GM18505 (cell line): ENCODE measurements around the gene P2RY12.

Experiments
- ATAC-seq: cut with Tn5 transposase; IDR thresholded peaks from one replicate; pipeline ENCODE4 v1.9.1; 2021; ENCODE audit not compliant: unreplicated experiment
- POLR2A ChIP-seq: IDR thresholded peaks from 4 replicates; pipeline ENCODE4 v1.6.1; 2011; ENCODE audit warnings: borderline replicate concordance; ENCODE audit not compliant: insufficient read depth, insufficient read length; ENCODE audit errors: extremely low read depth

The P2RY12 gene

DNA sequence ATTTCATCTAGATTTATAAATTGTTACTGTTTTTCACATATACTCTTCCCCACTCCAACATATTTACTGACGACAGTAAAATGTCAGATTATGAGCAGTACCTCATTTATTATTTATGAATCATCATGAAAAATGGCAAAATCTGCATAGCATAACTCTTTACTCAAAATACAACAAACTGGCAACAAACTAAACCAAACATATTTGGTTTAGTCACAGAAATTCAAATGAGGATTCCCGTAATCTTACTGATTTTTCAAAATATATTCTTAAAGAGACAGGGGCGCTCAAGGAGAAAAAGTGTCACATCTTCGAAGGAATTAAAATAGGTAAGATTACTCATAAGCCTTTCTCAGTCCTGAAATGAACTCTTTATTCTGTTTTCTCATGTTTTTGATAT lies 64.9 kb downstream of the P2RY12 start:
- ATAC-seq, result no peak
- no peak for TF ChIP-seq POLR2A

DNA sequence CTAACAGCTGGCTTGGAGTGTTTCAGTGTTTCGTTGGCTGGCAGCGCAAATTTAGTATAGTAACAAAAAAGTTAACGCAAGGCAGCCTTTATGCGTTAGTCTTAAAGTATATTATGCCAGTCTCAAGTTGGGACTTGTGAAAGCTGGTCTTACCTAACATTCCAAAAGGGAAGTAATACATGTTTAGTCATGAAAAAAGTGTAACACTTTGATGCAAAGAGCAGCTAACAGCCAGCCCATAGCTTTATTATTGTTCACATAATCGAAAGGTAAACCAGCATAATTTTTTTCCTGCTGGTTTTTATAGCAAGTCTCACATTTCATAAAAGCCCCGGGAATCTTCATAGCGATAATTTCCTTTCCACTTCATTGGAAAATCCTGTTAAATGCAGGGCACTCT lies 65.6 kb downstream of the P2RY12 start:
- TF ChIP-seq POLR2A, result no peak
- ATAC-seq, result no peak

DNA sequence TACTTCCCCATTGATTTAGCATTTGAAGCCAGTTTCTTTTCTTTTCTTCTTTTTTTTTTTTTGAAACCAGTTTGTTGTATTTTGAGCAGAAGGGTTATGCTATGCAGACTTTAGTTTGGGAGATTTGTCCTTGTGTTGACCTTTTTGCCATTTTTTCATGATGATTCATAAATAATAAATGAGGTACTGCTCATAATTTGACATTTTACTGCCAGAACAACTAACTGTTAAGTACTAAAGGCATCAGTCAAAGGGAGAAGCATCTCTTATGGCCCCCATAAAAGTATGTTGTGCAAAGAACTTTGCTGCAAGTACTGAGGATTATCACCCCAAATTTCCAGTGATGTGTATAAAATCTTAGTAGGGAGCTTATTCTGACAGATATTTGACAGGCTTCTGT lies 66.2 kb downstream of the P2RY12 start:
- no peak for ATAC-seq
- TF ChIP-seq POLR2A, result no peak

DNA sequence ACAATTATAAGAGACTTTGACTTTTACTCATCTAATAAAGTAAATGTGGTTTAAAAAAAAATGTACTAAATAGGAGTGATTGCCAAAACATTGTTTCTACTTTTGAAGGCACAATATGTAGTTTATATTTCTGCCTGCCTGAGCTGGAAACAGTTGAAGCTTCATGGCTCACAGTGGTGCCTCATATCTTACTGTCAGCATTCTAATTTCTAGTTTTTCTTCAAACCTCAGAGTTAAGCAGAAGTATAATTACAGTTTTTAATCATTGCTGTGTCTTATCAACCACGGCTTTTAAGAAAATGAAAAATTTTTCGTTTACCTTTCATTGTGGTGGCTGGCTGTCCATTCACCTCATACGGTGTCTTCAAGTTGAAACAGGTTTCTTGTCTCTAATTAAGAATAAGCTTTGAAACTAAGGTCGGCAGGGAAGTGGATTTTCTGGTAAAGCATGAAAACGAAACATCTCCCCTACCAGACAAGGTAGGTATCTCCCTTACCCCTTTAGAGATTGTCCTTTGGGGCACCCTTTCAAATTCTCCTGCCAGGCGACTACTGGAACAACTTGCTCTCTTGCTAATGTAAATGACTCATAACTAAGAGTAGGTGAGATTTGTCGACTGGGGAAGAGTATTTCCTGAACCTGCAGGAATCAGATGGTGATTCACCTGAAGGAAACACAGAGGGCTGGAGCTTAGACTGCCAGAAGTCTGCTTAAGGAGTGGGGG lies 68.1 kb downstream of the P2RY12 start, which contains the start of gene GPR87:
Gene GPR87, minus strand, starts transcription at position 554 of the 725 bp plus-strand sequence. CDS start 16,720 bp downstream, outside the sequence.
- no peak for TF ChIP-seq POLR2A
- no peak for ATAC-seq

DNA sequence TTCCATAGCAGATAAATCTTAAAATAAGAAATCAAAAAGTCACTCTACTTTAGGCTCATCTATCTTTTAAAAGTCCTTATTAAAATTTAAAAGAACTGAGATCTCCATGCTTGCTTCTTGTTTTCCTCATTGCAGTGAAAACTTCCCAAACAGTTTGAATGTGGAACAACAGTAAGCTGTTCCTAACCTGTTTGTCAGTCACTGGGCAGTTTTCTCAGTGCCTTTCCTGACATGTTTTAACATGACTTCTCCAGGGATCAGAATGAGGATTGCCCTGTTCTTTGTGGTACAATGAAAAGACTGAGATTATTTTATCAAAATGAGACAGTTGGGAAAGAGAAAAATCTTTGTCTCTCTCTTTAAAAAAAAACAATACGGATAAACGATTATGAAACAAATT lies 68.7 kb downstream of the P2RY12 start:
- TF ChIP-seq POLR2A, result no peak
- ATAC-seq, result no peak

DNA sequence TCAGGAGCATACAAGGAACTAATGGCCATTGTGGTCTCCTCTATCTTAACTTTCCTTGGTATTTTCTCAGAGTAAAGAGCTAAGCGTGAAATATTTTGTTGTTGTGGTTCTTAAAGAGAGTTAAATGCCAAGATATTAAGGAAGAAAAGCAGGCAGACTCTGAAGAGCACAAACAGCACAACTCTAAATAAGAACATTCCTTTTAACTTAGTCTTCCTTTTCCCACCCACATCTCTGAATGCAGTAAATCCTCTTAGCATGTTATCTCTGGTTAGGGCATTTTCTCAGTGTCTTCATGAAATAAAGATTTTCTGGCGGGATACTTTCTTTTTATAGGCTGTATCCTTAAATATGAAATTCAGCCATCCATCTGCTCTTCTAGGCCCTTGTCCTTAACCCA lies 69.4 kb downstream of the P2RY12 start:
- TF ChIP-seq POLR2A, result no peak
- ATAC-seq, result no peak

DNA sequence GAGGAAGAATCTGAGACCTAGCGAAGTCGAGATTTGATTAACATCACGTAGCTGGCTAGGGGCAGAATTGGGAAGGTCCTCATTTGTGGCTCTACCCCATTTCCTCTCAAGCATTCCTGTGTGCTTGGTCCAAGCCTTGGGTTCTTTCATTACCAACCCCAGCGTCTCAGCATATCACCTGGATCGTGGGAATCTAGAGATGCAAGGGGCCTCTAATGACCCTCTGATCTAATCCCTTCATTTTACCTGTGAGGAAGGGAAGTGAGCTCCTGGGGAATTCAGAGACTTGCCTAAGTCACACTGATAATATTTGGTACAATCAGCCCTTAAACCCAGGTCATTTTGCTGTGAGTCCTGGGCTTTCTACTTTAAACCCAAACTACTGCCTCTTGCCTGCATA lies 70.0 kb downstream of the P2RY12 start:
- TF ChIP-seq POLR2A, result no peak
- ATAC-seq, result no peak

DNA sequence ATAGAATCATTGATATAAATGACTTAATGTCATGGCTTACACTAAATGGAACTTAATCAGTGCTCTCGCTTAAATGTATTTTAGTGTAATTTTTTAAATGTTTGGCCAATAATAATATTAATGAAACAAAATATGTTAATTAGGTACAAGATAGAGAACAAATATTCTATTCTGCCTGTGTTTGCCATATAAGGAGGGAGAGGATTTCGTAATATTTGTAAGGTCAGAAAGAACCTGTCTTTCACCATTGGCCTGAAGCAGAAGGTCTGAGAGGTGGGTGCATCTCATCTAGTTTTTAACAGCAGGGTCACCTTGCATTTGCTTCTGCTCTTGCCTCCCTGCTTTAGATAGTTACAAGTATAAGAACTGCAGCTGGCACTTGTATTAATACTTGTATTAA lies 70.4 kb downstream of the P2RY12 start:
- ATAC-seq, result no peak
- TF ChIP-seq POLR2A, result no peak

DNA sequence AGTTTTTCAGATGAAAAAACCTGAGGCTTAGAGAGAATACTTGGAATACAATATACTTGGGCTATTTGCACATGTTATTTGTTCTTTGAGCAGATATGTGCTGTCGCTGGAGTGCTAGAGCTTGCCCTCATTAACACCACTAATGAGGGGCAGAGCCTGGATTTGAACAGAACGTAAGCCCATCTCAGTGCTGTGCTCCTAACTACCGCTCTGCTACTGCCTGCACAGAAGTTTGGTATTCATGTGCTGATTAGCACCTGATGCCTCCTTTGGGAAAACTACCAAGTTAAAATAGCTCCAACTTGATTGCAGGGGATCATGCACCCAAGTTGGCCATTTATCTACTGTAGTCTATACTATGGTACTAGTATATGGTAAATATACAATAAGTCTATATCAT lies 71.6 kb downstream of the P2RY12 start:
- TF ChIP-seq POLR2A, result no peak
- ATAC-seq, result no peak

DNA sequence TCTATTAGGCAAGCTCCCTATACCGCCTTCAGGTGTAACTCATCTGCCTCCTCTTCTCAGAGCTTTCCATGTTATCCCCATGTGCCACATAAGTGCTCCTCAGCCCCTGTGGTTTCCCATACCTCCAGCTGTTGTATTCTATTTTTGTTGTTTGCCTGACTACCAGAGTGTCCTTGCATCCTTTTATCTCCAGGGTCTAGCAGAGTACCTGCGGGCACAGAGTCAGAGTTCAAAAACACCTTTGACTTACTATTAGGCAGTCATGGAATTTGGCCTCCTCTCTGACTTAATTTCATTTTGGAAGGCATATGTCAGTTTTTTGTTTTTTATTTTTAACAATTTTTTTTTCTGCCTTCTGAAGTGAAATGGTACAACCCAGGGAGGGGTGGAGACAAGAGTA lies 75.0 kb downstream of the P2RY12 start:
- no peak for TF ChIP-seq POLR2A

DNA sequence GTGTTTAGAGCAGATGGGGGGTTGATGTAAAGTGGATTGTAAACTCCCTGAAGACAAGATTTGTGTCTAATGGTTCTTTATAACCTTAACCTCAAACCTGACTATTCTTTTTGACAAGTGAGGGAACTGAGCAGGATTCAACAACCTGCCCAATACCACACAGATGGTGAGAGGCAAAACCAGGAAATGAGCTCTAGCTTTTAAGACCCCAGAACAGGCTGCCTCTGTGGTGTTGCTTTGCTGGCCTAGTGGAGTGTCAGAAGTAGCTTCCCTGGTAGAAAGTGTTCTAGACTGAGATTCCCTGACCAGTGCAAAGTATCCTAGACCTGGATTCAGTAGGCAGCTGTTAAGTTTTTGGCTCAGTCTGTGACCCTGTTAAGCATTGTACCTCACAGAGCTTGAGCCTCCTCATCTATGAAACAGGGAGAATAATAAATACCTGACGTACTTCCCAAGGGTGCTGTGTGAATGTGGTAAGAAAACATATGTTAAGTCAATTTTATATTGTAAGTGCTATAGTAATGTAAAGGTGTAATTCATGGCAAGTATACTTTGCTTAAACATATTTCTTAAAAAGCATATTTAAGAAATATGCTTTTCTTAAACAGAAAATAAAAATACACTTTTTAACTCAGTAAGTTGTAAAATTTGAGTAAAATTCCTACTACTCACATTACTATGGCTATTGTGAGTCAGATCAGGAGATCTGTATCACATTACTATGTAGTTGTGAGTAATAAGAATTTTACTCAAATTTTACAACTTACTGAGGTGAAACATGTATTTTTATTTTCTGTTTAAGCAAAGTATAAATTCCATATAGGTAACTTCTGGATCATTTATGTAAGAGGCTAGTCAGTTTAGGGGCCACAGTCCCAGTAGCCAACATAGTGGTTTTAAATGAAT lies 76.7 kb downstream of the P2RY12 start:
- no peak for TF ChIP-seq POLR2A
- no peak for ATAC-seq

More for the DNA sequence above, 75.0 kb downstream of the P2RY12 start:
- ATAC-seq, result no peak

DNA sequence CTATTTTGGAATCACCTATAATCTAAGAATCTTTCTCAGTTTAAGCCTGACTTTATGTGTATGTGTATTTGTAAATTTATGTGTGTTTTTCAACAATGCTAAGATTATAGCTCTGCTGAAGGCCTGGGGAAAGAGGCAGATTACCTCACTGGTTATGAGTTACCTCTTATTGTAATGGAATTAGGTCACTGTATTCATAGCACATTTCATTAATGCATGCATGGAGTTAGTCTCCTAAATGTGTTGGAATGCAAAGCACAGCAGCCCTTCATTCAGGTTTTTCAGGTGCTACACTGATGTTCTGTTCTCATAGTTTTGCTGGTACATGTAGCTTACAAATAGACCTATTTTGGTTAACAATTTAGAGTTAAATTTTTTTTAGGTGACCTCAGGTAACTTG lies 77.4 kb downstream of the P2RY12 start:
- no peak for ATAC-seq

DNA sequence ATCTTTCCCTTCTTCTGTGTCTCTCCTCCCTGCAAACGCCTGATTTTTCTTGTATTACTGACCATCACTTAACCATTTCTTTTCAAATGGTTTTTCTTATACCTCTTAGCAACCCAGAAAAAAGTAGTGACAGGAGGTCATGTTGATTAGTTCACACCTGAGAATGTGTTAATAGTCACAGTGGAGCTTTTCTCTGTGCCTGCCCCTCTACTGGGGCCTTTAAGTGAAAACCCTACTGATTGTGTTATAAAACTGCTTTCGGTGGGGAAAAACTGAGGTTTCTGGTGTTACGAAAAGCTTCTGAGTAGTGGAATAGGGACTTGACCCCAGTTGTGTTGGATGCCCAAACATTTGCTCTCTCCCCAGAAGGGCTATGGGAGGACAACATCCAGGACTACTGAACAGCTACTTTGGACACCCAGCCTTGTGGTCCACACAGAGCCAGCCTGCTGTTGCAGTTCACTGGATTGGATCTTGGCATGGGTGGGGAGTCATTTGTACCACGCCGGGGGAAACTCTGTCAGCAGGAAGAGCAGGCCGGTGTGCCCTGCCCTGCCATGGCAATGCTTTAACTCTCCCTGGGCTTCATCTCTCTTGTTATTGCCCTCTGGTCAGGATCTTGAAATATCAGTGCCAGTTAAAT lies 78.3 kb downstream of the P2RY12 start:
- no peak for ATAC-seq
- TF ChIP-seq POLR2A, result no peak

More for the DNA sequence above, 77.4 kb downstream of the P2RY12 start:
- TF ChIP-seq POLR2A, result no peak
